ACHN (cell line): Measurements from ENCODE around the gene PDZK1IP1.

Experiments
- DNase-seq: peaks from one replicate; pipeline ENCODE4 v3.0.0-alpha.2; 2015
- in situ Hi-C: cut with HindIII; loops from 2 replicates; pipeline ENCODE4 v1.10.0; 2017; ENCODE audit warnings: low sequenced_read_pairs, low pct_ligation_motif_present, low pct_unique_long_range_greater_than_20kb

The PDZK1IP1 gene

GRCh38 chr1:47184822-47185677 lies 4.8 kb downstream of the PDZK1IP1 start:
- no peak for DNase-seq
- in situ Hi-C loops = no loop called here

GRCh38 chr1:47184090-47184821 lies 5.6 kb downstream of the PDZK1IP1 start:
- peak; percentile 84 for DNase-seq
- in situ Hi-C loops = no loop called here

GRCh38 chr1:47183308-47184089 lies 6.3 kb downstream of the PDZK1IP1 start:
- in situ Hi-C loops = no loop called here
- no peak for DNase-seq

- in situ Hi-C loops = no loop called here
- DNase-seq = no peak
These were observed 7.1 kb downstream of the PDZK1IP1 start for GRCh38 chr1:47182676-47183235.

DNA sequence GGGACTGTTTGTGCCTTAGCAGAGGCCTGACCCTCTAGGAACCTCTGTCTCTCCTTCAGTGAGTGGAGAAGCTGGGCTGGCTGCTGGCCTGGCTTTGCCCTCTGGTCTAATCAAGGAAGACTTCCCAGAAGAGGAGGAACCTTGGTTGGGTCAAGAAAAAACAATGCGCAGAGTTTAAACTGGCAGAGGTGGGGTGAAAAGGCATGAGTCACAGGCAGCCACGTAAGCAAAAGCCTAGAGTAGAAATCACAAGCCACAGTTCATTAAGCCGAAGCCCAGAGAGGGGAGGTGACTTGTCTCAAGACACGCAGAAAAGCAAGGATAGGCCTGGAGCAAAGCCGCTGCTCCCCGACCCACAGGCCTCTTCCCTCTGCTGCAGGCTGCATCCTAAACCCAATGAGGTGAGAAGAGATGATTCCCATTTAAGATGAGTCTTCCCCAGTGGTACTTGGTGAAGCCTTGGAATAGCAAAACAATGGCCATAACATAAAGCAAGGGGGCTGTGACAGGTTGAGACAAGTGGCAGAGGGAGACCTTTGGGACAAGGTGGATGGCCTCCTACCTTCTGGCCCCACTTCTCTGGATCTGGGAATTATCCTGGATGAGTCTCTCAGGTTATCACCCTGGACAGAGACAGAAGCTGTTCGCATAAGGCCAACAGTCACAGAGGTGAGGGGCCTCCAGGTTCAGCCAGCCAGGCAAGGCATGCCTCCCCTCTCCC lies 7.7 kb downstream of the PDZK1IP1 start:
- in situ Hi-C loops = no loop called here
- DNase-seq = peak; percentile 94

- DNase-seq = no peak
- in situ Hi-C loops = no loop called here
These were observed 8.5 kb downstream of the PDZK1IP1 start for GRCh38 chr1:47181095-47181954.

- DNase-seq = no peak
- in situ Hi-C loops = no loop called here
These were observed 9.2 kb downstream of the PDZK1IP1 start for GRCh38 chr1:47180603-47181094.

- in situ Hi-C loops = no loop called here
- DNase-seq = no peak
These were observed 9.8 kb downstream of the PDZK1IP1 start for GRCh38 chr1:47179988-47180563.

DNA sequence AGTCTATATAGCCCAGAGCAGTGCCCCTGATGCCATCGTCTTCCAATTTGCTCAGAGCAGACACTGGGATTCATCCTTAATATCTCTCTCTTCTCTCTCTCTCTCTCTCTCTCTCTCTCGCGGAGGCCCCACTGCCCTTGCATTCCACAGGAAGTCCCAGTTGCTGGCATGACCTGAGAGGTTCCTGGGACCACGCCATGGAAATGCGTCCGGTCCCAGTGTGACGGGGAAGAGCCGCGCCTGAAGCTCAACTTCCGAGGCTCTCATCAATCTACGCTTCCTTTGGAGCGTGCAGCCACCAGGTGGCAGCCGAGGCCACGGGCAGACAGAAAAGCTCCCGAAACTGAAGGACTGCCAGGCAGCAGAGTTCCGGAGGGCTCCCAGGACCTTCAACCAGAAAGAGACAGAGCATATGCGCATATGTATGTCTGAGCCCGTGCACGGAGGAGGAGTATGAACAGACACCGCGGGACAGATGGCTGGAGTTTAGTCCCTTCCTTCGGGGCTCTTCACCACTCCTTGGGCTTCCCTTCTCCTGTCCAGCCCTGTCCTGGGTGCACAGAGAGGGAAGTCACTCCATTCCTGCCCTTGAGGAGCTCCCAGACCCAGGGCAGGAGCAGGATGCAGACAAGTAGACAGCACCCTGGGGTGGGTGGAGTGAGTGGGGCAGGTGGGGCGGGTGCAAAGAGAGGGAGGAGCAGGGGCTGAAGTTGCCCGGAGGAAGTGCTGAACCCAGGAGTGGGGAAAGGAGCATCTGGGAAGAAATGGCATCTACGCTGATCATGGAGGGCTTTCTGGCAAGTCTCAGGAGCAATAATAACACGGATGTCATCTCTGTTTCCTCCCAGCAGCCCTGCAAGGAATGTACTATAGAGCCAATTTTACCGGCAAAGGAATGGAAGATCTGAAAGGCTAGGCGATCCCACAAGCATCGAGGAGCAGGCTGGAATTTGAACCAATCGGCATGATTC lies 10.5 kb downstream of the PDZK1IP1 start:
- DNase-seq = peak; percentile 95
- in situ Hi-C loops = no loop called here

DNA sequence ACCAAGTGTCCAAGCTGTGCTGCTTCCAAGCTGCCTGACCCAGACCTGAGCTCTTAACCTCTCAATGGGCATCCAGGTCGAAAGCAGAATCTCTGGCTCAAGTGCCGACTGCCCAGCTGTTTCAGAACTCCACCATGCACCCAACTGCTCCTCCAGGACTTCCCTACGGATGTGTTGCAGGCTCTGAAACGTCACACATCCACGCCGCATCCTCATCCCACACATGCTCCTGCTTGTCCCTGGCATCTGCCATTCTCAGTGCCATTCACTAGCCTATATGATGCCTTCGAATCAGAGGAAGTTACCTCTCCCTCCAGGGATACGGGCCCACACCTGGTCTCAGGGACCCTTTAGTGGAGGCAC lies 11.2 kb downstream of the PDZK1IP1 start:
- no peak for DNase-seq
- in situ Hi-C loops = no loop called here

DNA sequence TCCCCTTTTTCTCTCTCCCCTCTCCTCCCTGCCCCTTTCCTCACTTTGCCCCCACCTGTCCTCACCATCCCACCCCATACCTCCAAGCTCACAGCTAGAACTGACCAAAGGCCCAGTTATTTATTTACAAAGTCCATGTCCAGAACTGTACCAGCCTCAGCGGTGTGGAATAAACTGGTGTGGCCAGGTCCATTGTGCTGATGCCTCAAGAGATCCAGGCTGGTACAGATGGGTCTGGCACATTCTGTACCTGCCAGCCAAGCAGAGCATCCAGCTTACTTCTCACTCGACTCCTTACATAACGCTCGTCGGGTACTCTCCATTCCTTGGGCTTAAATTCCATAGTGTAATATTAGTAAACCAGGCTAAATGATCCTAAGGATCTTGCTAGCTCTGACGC lies 11.8 kb downstream of the PDZK1IP1 start:
- in situ Hi-C loops = no loop called here
- no peak for DNase-seq

DNA sequence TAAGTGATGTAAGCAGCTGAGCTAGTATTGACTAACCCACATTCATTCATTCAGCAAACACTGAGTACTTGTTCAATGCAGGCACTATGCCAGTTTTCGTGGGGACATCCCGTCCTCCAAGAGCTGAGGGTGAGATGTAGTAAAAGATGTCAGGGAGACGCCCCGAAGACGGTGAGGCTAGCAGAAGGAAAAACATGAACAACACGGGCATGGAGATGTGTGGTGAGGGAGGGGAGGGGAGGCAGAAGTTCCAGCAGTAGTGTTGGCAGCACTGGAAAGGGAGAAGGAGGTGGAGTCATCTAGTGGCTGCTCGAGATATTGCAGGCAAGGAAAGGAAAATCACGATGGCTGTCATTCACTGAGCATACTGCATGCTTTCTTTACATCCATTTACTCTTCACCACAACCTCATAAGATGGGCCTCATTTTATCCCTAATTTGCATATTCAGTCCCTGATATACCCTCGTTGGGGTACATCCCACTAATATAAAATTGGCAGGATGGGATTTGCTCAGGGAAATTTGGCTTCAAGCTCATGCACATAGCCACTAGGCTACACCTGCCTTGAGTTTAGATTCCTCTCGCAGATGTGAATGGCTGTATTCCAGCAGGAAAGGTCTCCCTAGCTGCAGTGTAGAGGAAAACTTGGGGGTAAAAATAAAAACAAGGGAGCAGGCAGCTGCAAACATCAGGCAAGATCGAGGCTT lies 14.5 kb downstream of the PDZK1IP1 start:
- peak; percentile 64 for DNase-seq
- in situ Hi-C loops = no loop called here

DNA sequence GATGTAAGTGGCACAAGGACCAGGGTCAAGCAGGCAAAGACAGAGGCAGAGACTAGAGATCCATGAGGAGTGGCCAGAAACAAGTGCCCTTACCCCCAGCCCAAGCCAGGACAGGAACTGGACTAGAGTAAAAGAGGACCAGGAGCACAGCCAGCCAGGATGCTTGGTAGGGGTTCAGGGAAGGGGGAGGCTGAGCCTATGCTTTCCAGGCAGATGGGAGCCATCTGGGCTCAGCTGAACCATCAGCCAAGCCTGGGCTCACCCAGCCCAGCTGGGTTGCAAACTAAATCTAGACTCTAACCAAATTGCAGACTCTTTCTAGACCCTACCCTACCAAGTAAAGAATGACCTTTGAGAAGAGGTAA lies 15.2 kb downstream of the PDZK1IP1 start:
- DNase-seq = no peak
- in situ Hi-C loops = no loop called here

- no peak for DNase-seq
- in situ Hi-C loops = no loop called here
These were observed 17.1 kb downstream of the PDZK1IP1 start for GRCh38 chr1:47172782-47173181.

DNA sequence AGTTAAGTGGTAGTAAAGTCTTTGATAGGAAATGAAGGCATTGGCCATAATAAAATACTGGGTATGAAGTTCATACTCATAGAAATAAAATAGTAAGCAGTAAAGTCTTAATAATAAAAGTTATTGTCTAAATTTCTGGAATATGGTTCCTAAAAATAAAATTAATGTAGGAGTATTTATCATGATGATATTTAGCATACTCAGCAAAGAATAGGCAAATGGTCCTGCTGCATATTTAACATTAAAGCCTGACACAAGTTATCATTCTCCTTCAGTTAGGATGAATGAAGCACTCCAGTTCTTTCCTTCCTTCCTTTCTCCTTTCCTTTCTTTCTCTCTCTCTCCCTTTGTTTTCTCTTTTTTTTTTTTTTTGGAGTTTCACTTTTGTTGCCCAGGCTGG lies 25.3 kb downstream of the PDZK1IP1 start:
- in situ Hi-C loops = no loop called here
- no peak for DNase-seq
